HepG2 (cell line): ENCODE measurements around the gene FUCA1. TPM values are rescaled to one million over a fixed set of nuclear protein-coding genes. Genes with fewer than 3 reads are reported as not detected.

ENCODE experiments used
- ATAC-seq: fragments of 200-7000 bp; cut with Tn5 transposase; 3 replicates; pipeline ENCODE4 v1.9.1; 2020; ENCODE audit warnings: mild to moderate bottlenecking, moderate library complexity
- BruUV-seq: library from RNA; stranded (reverse); fragments of 400-500 nt; replicated peaks from 2 replicates; lab custom pipeline; 2021; lab: Mats Ljungman, UMichigan
- CTCF ChIA-PET: fragments of 300-600 bp; formaldehyde crosslinking; extraction: SDS; loops from one replicate; lab custom pipeline; 2021; ENCODE audit warnings: low total read pairs, inconsistent platforms, low intra/inter-chr PET ratio; lab: Yijun Ruan, JAX
- POLR2A ChIA-PET: fragments of 350-600 bp; sonication (Branson Sonifier 250); formaldehyde crosslinking; loops from one replicate; lab custom pipeline; 2020; ENCODE audit warnings: antibody characterized with exemption, inconsistent platforms; lab: Yijun Ruan, JAX
- DNase-seq: peaks from one replicate; pipeline ENCODE4 v3.0.0-alpha.2; 2015; ENCODE audit warnings: low spot score
- FAIRE-seq: peaks from 3 replicates; lab custom pipeline; 2011; peaks lifted over from hg19 to GRCh38; lab: Jason Lieb, UNC
- H2AFZ ChIP-seq: one replicate; pipeline ENCODE4 v1.6.1; 2011; ENCODE audit warnings: low read length, inconsistent platforms
- H3K27ac ChIP-seq: fragments of 300-600 bp; 3 replicates; pipeline ENCODE4 v1.8.0; 2011; ENCODE audit warnings: mixed run types, mild to moderate bottlenecking, mixed read lengths, low read length, inconsistent platforms; ENCODE audit not compliant: insufficient read depth; ENCODE audit errors: extremely low read length
- H3K27me3 ChIP-seq, 2 experiments: fragments of 200-600 bp in 1 of 2; 2 replicates in 1 of 2; 3 replicates in 1 of 2; pipeline versions ENCODE4 v1.6.0 to v1.8.0; 2011; ENCODE audit warnings: low read length in 2 of 2, mild to moderate bottlenecking in 2 of 2, moderate library complexity in 2 of 2, inconsistent platforms in 1 of 2; ENCODE audit not compliant: insufficient read depth in 2 of 2, control insufficient read depth in 1 of 2
- H3K36me3 ChIP-seq, 2 experiments: fragments of 200-600 bp in 1 of 2; replicated peaks in 1 of 2; 2 replicates in 1 of 2; 3 replicates in 1 of 2; pipeline versions ENCODE4 v1.5.1 to v1.8.0; 2011; ENCODE audit warnings: low read length in 2 of 2, inconsistent platforms in 1 of 2; ENCODE audit not compliant: insufficient read depth in 2 of 2, control insufficient read depth in 1 of 2
- H3K4me1 ChIP-seq: 2 replicates; pipeline ENCODE4 v1.5.1; 2012; ENCODE audit warnings: low read length, inconsistent platforms; ENCODE audit not compliant: insufficient read depth
- H3K4me2 ChIP-seq: 2 replicates; pipeline ENCODE4 v1.6.0; 2011; ENCODE audit warnings: low read depth, low read length, inconsistent platforms
- H3K4me3 ChIP-seq, 3 experiments: fragments of 200-600 bp in 1 of 3; sonication (generic), shearing (Covaris generic) in 1 of 3; replicated peaks in 1 of 3; 2 replicates each; pipeline ENCODE4 v1.5.1; 2011 to 2016; ENCODE audit warnings: low read length in 3 of 3, inconsistent platforms in 2 of 3, low read depth in 2 of 3, mild to moderate bottlenecking in 2 of 3, control low read depth in 1 of 3, mixed read lengths in 1 of 3; ENCODE audit not compliant: insufficient read depth in 1 of 3
- H3K79me2 ChIP-seq: one replicate; pipeline ENCODE4 v1.6.1; 2011; ENCODE audit warnings: low read length, inconsistent platforms; ENCODE audit not compliant: insufficient read depth
- H3K9ac ChIP-seq: 2 replicates; pipeline ENCODE4 v1.6.0; 2011; ENCODE audit warnings: mild to moderate bottlenecking, low read depth, low read length, inconsistent platforms; ENCODE audit not compliant: insufficient read depth
- H3K9me3 ChIP-seq: 2 replicates; pipeline ENCODE4 v1.5.1; 2012; ENCODE audit warnings: mild to moderate bottlenecking, low read length
- H4K20me1 ChIP-seq: 2 replicates; pipeline ENCODE4 v1.6.0; 2011; ENCODE audit warnings: inconsistent platforms, mild to moderate bottlenecking, low read length, moderate library complexity; ENCODE audit not compliant: insufficient read depth
- CEBPB ChIP-seq: IDR thresholded peaks from 2 replicates; pipeline ENCODE4 v1.6.1; 2011; ENCODE audit warnings: low read depth, low read length, improper control_type of control experiment, borderline replicate concordance
- MYPOP ChIP-seq: sonication (generic); formaldehyde crosslinking; IDR thresholded peaks from 2 replicates; pipeline ENCODE4 v1.8.1; 2023; ENCODE audit warnings: mild to moderate bottlenecking, moderate library complexity, missing genetic modification reagents
- STAT6 ChIP-seq: sonication (generic); formaldehyde crosslinking; IDR thresholded peaks from 2 replicates; pipeline ENCODE4 v1.4.0; 2020; ENCODE audit warnings: missing genetic modification reagents, mild to moderate bottlenecking, borderline replicate concordance
- WGBS: methylation state at CpG from one replicate; pipeline ENCODE4 v1.1.6; 2017; ENCODE audit warnings: low lambda C conversion rate; 5-methylcytosine and 5-hydroxymethylcytosine counted together
- in situ Hi-C: cut with HindIII; loops from 2 replicates; pipeline ENCODE4 v1.10.0; 2017; ENCODE audit warnings: low pct_unique_long_range_greater_than_20kb; ENCODE audit not compliant: extremely low pct_ligation_motif_present
- intact Hi-C: fragments of 100-400 bp; cut with micrococcal nuclease; formaldehyde crosslinking; loops from one replicate; pipeline ENCODE4 v1.10.0; 2022; ENCODE audit not compliant: unreplicated experiment
- polyA plus RNA-seq, 8 experiments: library from polyadenylated mRNA; depleted of rRNA in 3 of 8; stranded (reverse) in 7 of 8; unstranded in 1 of 8; fragments of >200 nt; fragmentation: Illumina TruSeq in 4 of 8; extraction: Trizol in 4 of 8; gene quantifications; 2 replicates each; pipeline versions ENCODE4 v1.2.1 to v1.2.3, GENCODE V29; 2011 to 2016; ENCODE audit warnings: low read depth in 4 of 8, missing spikeins in 1 of 8, mixed read lengths in 1 of 8; ENCODE audit not compliant: insufficient read depth in 1 of 8
- total RNA-seq, 5 experiments: library from RNA; depleted of rRNA; stranded (reverse); fragments of >200 nt; fragmentation: Illumina TruSeq; extraction: Trizol; gene quantifications; 2 replicates each; pipeline ENCODE4 v1.2.3, GENCODE V29; 2016; ENCODE audit warnings: low read depth in 1 of 5

Gene FUCA1
- total and polyA plus RNA-seq, 2 of the 13 experiments (the other 11 are each of a cell fraction or from before 2014, with no cell fraction given) = 32.7 to 33.6 TPM

GRCh38 chr1:23905461-23906025, 37.5 kb upstream of the FUCA1 start:
- peaks cover 1 to 39% of the 10 kb centered on the region in 2 experiments; a peak in 4 of 5 replicates for H3K27me3 ChIP-seq
- WGBS = 39% methylated on average over 6 of the region's 7 CpGs
- no peaks in the 10 kb centered on the region for H4K20me1 ChIP-seq
- H2AFZ ChIP-seq = no peak overlapping the region
- no peaks in the 10 kb centered on the region for H3K79me2 ChIP-seq
- no peak for FAIRE-seq
- no peak for ATAC-seq
- DNase-seq = no peak
- intact Hi-C loops = no loop called here
- ChIA-PET CTCF (no interaction called here), POLR2A (no interaction called here)
- BruUV-seq = no TSS peak
- peaks cover 13% of the 10 kb centered on the region for H3K4me1 ChIP-seq
- no peak overlapping the region for H3K4me3 ChIP-seq
- no peak overlapping the region for H3K9ac ChIP-seq
- H3K27ac ChIP-seq = no peak overlapping the region
- in situ Hi-C loops = no loop called here
- no peaks in the 10 kb centered on the region for H3K9me3 ChIP-seq
- TF ChIP-seq MYPOP (CRISPR knock-in tag) (no peak), CEBPB (0 out of 2 replicates have a peak, but pooled peaks have one; percentile 3), STAT6 (no peak)
- no peaks in the 10 kb centered on the region for H3K36me3 ChIP-seq
- H3K4me2 ChIP-seq = no peak overlapping the region
